Activated gamma-delta T cell treated with anti-CD3 and anti-CD28 coated beads, Interleukin-2, amount 50 U/mL, for 16 hours (primary cell): ENCODE data around the gene LEMD2.
"Not testable (repeated sequence)": the region's sequence is repeated elsewhere in the genome, so short reads cannot be mapped to it uniquely, and the experiment has no call there.

Experiments used
- DNase-seq: peaks from one replicate; pipeline ENCODE4 v3.0.0-alpha.2; 2020; ENCODE audit warnings: low read depth

The LEMD2 gene

GRCh38 chr6:33788694-33789549 lies at the start of gene LEMD2:
LEMD2 (minus strand) TSS chr6:33789130; CDS start chr6:33789116, 14 bp downstream.
- DNase-seq: peak; percentile 87

- DNase-seq: no peak
Observed at GRCh38 chr6:33837971-33838665, 49.2 kb upstream of the LEMD2 start.

- no peak for DNase-seq
Observed at GRCh38 chr6:33836806-33837469, 48.0 kb upstream of the LEMD2 start.

GRCh38 chr6:33834401-33835392 lies 45.8 kb upstream of the LEMD2 start:
- no peak for DNase-seq

- DNase-seq: no peak
Observed at GRCh38 chr6:33833599-33833998, 44.7 kb upstream of the LEMD2 start.

GRCh38 chr6:33832831-33833230 lies 43.9 kb upstream of the LEMD2 start:
- DNase-seq: not testable (repeated sequence)

GRCh38 chr6:33831725-33832124 lies 42.8 kb upstream of the LEMD2 start:
- DNase-seq: not testable (repeated sequence)

- no peak for DNase-seq
Observed at GRCh38 chr6:33830635-33831240, 41.8 kb upstream of the LEMD2 start.

GRCh38 chr6:33828764-33829731 lies 40.1 kb upstream of the LEMD2 start:
- DNase-seq: no peak

GRCh38 chr6:33828452-33828763 lies 39.5 kb upstream of the LEMD2 start:
- no peak for DNase-seq

- DNase-seq: no peak
Observed at GRCh38 chr6:33827546-33828451, 38.9 kb upstream of the LEMD2 start.

- no peak for DNase-seq
Observed at GRCh38 chr6:33826537-33826936, 37.6 kb upstream of the LEMD2 start.

- DNase-seq: no peak
Observed at GRCh38 chr6:33824461-33825154, 35.7 kb upstream of the LEMD2 start.

GRCh38 chr6:33823806-33824205 lies 34.9 kb upstream of the LEMD2 start:
- DNase-seq: no peak

GRCh38 chr6:33822575-33823395 lies 33.9 kb upstream of the LEMD2 start:
- DNase-seq: no peak

- no peak for DNase-seq
Observed at GRCh38 chr6:33820784-33821520, 32.0 kb upstream of the LEMD2 start.

- DNase-seq: no peak
Observed at GRCh38 chr6:33820243-33820642, 31.3 kb upstream of the LEMD2 start.
